ENCODE measurements around the gene GABBR2. TPM values are rescaled to one million over a fixed set of nuclear protein-coding genes. Genes with fewer than 3 reads are reported as not detected.

GABBR2 gene
- total and polyA plus RNA-seq, 2 donors = 0.14 TPM

GRCh38 chr9:98576859-98577258, 131.9 kb downstream of the GABBR2 start:
- WGBS = 90% methylated on average over 3 of the region's 3 CpGs
- DNase-seq (ENCODE audit: low read depth in 6 of 9, low spot score in 9 of 9) = no peak
- no peaks in the 10 kb centered on the region for H3K9me3 ChIP-seq (ENCODE audit: control insufficient read depth in 2 of 2, insufficient read depth in 1 of 2, low read length in 1 of 2)
- no peak overlapping the region for H3K4me3 ChIP-seq (ENCODE audit: low read length in 2 of 2)
- H3K27ac ChIP-seq (ENCODE audit: low read depth in 1 of 2, low read length in 1 of 2) = no peak overlapping the region
- H3K4me1 ChIP-seq (ENCODE audit: control insufficient read depth in 2 of 2, insufficient read depth in 2 of 2, low read length in 2 of 2) = peaks cover 0 to 4% of the 10 kb centered on the region in 2 donors
- H3K36me3 ChIP-seq (ENCODE audit: control insufficient read depth in 2 of 2, insufficient read depth in 2 of 2, low read length in 1 of 2) = no peaks in the 10 kb centered on the region
- peaks cover 0 to 7% of the 10 kb centered on the region in 2 donors for H3K27me3 ChIP-seq (ENCODE audit: control insufficient read depth in 2 of 2, insufficient read depth in 1 of 2, low read length in 1 of 2)

- H3K4me3 ChIP-seq (ENCODE audit: low read length in 2 of 2) = no peak overlapping the region
- no peak for DNase-seq (ENCODE audit: low read depth in 6 of 9, low spot score in 9 of 9)
- H3K36me3 ChIP-seq (ENCODE audit: control insufficient read depth in 2 of 2, insufficient read depth in 2 of 2, low read length in 1 of 2) = no peaks in the 10 kb centered on the region
- peaks cover 0 to 4% of the 10 kb centered on the region in 2 donors for H3K4me1 ChIP-seq (ENCODE audit: control insufficient read depth in 2 of 2, insufficient read depth in 2 of 2, low read length in 2 of 2)
- 61% methylated on average over 3 of the region's 3 CpGs for WGBS
- peaks cover 0 to 7% of the 10 kb centered on the region in 2 donors for H3K27me3 ChIP-seq (ENCODE audit: control insufficient read depth in 2 of 2, insufficient read depth in 1 of 2, low read length in 1 of 2)
- H3K27ac ChIP-seq (ENCODE audit: low read depth in 1 of 2, low read length in 1 of 2) = no peak overlapping the region
- no peaks in the 10 kb centered on the region for H3K9me3 ChIP-seq (ENCODE audit: control insufficient read depth in 2 of 2, insufficient read depth in 1 of 2, low read length in 1 of 2)
Observed at GRCh38 chr9:98576354-98576753, 132.4 kb downstream of the GABBR2 start.

GRCh38 chr9:98575379-98576346, 133.1 kb downstream of the GABBR2 start:
- WGBS = 6% methylated on average over 13 of the region's 13 CpGs
- Histone ChIP-seq H3K27ac (ENCODE audit: low read depth in 1 of 2, low read length in 1 of 2) (no peak overlapping the region), H3K4me1 (ENCODE audit: control insufficient read depth in 2 of 2, insufficient read depth in 2 of 2, low read length in 2 of 2) (peaks cover 0 to 4% of the 10 kb centered on the region in 2 donors), H3K4me3 (ENCODE audit: low read length in 2 of 2) (no peak overlapping the region), H3K27me3 (ENCODE audit: control insufficient read depth in 2 of 2, insufficient read depth in 1 of 2, low read length in 1 of 2) (peaks cover 0 to 5% of the 10 kb centered on the region in 2 donors), H3K36me3 (ENCODE audit: control insufficient read depth in 2 of 2, insufficient read depth in 2 of 2, low read length in 1 of 2) (no peaks in the 10 kb centered on the region), H3K9me3 (ENCODE audit: control insufficient read depth in 2 of 2, insufficient read depth in 1 of 2, low read length in 1 of 2) (no peaks in the 10 kb centered on the region)
- no peak for DNase-seq (ENCODE audit: low read depth in 6 of 9, low spot score in 9 of 9)

- Histone ChIP-seq H3K4me1 (ENCODE audit: control insufficient read depth in 2 of 2, insufficient read depth in 2 of 2, low read length in 2 of 2) (peaks cover 0 to 4% of the 10 kb centered on the region in 2 donors), H3K27me3 (ENCODE audit: control insufficient read depth in 2 of 2, insufficient read depth in 1 of 2, low read length in 1 of 2) (peaks cover 0 to 5% of the 10 kb centered on the region in 2 donors), H3K36me3 (ENCODE audit: control insufficient read depth in 2 of 2, insufficient read depth in 2 of 2, low read length in 1 of 2) (no peaks in the 10 kb centered on the region), H3K9me3 (ENCODE audit: control insufficient read depth in 2 of 2, insufficient read depth in 1 of 2, low read length in 1 of 2) (no peaks in the 10 kb centered on the region), H3K4me3 (ENCODE audit: low read length in 2 of 2) (no peak overlapping the region), H3K27ac (ENCODE audit: low read depth in 1 of 2, low read length in 1 of 2) (no peak overlapping the region)
- no peak for DNase-seq (ENCODE audit: low read depth in 6 of 9, low spot score in 9 of 9)
- 85% methylated on average over 5 of the region's 5 CpGs for WGBS
Observed at GRCh38 chr9:98573749-98574278, 134.9 kb downstream of the GABBR2 start.

- peaks cover 0 to 4% of the 10 kb centered on the region in 2 donors for H3K4me1 ChIP-seq (ENCODE audit: control insufficient read depth in 2 of 2, insufficient read depth in 2 of 2, low read length in 2 of 2)
- no peaks in the 10 kb centered on the region for H3K36me3 ChIP-seq (ENCODE audit: control insufficient read depth in 2 of 2, insufficient read depth in 2 of 2, low read length in 1 of 2)
- 96% methylated on average over 7 of the region's 7 CpGs for WGBS
- no peak for DNase-seq (ENCODE audit: low read depth in 6 of 9, low spot score in 9 of 9)
- H3K9me3 ChIP-seq (ENCODE audit: control insufficient read depth in 2 of 2, insufficient read depth in 1 of 2, low read length in 1 of 2) = no peaks in the 10 kb centered on the region
- H3K4me3 ChIP-seq (ENCODE audit: low read length in 2 of 2) = no peak overlapping the region
- no peak overlapping the region for H3K27ac ChIP-seq (ENCODE audit: low read depth in 1 of 2, low read length in 1 of 2)
- H3K27me3 ChIP-seq (ENCODE audit: control insufficient read depth in 2 of 2, insufficient read depth in 1 of 2, low read length in 1 of 2) = peaks cover 0 to 5% of the 10 kb centered on the region in 2 donors
Observed at GRCh38 chr9:98572796-98573195, 135.9 kb downstream of the GABBR2 start.

GRCh38 chr9:98572054-98572627, 136.6 kb downstream of the GABBR2 start:
- Histone ChIP-seq H3K9me3 (ENCODE audit: control insufficient read depth in 2 of 2, insufficient read depth in 1 of 2, low read length in 1 of 2) (no peaks in the 10 kb centered on the region), H3K27me3 (ENCODE audit: control insufficient read depth in 2 of 2, insufficient read depth in 1 of 2, low read length in 1 of 2) (peaks cover 0 to 5% of the 10 kb centered on the region in 2 donors), H3K36me3 (ENCODE audit: control insufficient read depth in 2 of 2, insufficient read depth in 2 of 2, low read length in 1 of 2) (no peaks in the 10 kb centered on the region), H3K27ac (ENCODE audit: low read depth in 1 of 2, low read length in 1 of 2) (no peak overlapping the region), H3K4me1 (ENCODE audit: control insufficient read depth in 2 of 2, insufficient read depth in 2 of 2, low read length in 2 of 2) (peaks cover 0 to 4% of the 10 kb centered on the region in 2 donors), H3K4me3 (ENCODE audit: low read length in 2 of 2) (no peak overlapping the region)
- DNase-seq (ENCODE audit: low read depth in 6 of 9, low spot score in 9 of 9) = no peak
- 92% methylated on average over 4 of the region's 4 CpGs for WGBS

- 91% methylated on average over 3 of the region's 3 CpGs for WGBS
- no peak for DNase-seq (ENCODE audit: low read depth in 6 of 9, low spot score in 9 of 9)
Observed at GRCh38 chr9:98571643-98572042, 137.1 kb downstream of the GABBR2 start.

GRCh38 chr9:98570663-98571440, 137.9 kb downstream of the GABBR2 start:
- Histone ChIP-seq H3K4me3 (ENCODE audit: low read length in 2 of 2) (no peak overlapping the region), H3K4me1 (ENCODE audit: control insufficient read depth in 2 of 2, insufficient read depth in 2 of 2, low read length in 2 of 2) (peaks cover 0 to 3% of the 10 kb centered on the region in 2 donors), H3K36me3 (ENCODE audit: control insufficient read depth in 2 of 2, insufficient read depth in 2 of 2, low read length in 1 of 2) (no peaks in the 10 kb centered on the region), H3K9me3 (ENCODE audit: control insufficient read depth in 2 of 2, insufficient read depth in 1 of 2, low read length in 1 of 2) (no peaks in the 10 kb centered on the region), H3K27ac (ENCODE audit: low read depth in 1 of 2, low read length in 1 of 2) (no peak overlapping the region), H3K27me3 (ENCODE audit: control insufficient read depth in 2 of 2, insufficient read depth in 1 of 2, low read length in 1 of 2) (peaks cover 0 to 4% of the 10 kb centered on the region in 2 donors)
- DNase-seq (ENCODE audit: low read depth in 6 of 9, low spot score in 9 of 9) = no peak
- 84% methylated on average over 12 of the region's 12 CpGs for WGBS

More at GRCh38 chr9:98571643-98572042, 137.1 kb downstream of the GABBR2 start:
- Histone ChIP-seq H3K36me3 (ENCODE audit: control insufficient read depth in 2 of 2, insufficient read depth in 2 of 2, low read length in 1 of 2) (no peaks in the 10 kb centered on the region), H3K27me3 (ENCODE audit: control insufficient read depth in 2 of 2, insufficient read depth in 1 of 2, low read length in 1 of 2) (peaks cover 0 to 5% of the 10 kb centered on the region in 2 donors), H3K4me3 (ENCODE audit: low read length in 2 of 2) (no peak overlapping the region), H3K4me1 (ENCODE audit: control insufficient read depth in 2 of 2, insufficient read depth in 2 of 2, low read length in 2 of 2) (peaks cover 0 to 4% of the 10 kb centered on the region in 2 donors), H3K9me3 (ENCODE audit: control insufficient read depth in 2 of 2, insufficient read depth in 1 of 2, low read length in 1 of 2) (no peaks in the 10 kb centered on the region), H3K27ac (ENCODE audit: low read depth in 1 of 2, low read length in 1 of 2) (no peak overlapping the region)
